Measurements from ENCODE around the gene GGCT.
"Not testable (repeated sequence)": the region's sequence is repeated elsewhere in the genome, so short reads cannot be mapped to it uniquely, and the experiment has no call there.

GGCT gene

GRCh38 chr7:30504301-30505173 lies at the start of gene GGCT:
GGCT (minus strand) TSS chr7:30504829; CDS start chr7:30504709, 120 bp downstream.
- peak; percentile 96 for DNase-seq

- no peak for DNase-seq
These were observed 48.9 kb upstream of the GGCT start for GRCh38 chr7:30553546-30553945.

- no peak for DNase-seq
These were observed 48.5 kb upstream of the GGCT start for GRCh38 chr7:30553141-30553540.

- no peak for DNase-seq
These were observed 47.7 kb upstream of the GGCT start for GRCh38 chr7:30552330-30552729.

GRCh38 chr7:30549931-30550493 lies 45.4 kb upstream of the GGCT start:
- DNase-seq: no peak

GRCh38 chr7:30548845-30549244 lies 44.2 kb upstream of the GGCT start:
- DNase-seq: peak; percentile 4 to 26

- DNase-seq: no peak
These were observed 42.0 kb upstream of the GGCT start for GRCh38 chr7:30546596-30546995.

- DNase-seq: no peak
These were observed 41.3 kb upstream of the GGCT start for GRCh38 chr7:30545791-30546555.

- DNase-seq: no peak
These were observed 39.3 kb upstream of the GGCT start for GRCh38 chr7:30543813-30544525.

- not testable (repeated sequence) for DNase-seq
These were observed 38.5 kb upstream of the GGCT start for GRCh38 chr7:30543115-30543514.

GRCh38 chr7:30533886-30534285 lies 29.3 kb upstream of the GGCT start:
- no peak for DNase-seq

- no peak for DNase-seq
These were observed 26.7 kb upstream of the GGCT start for GRCh38 chr7:30531286-30531685.

GRCh38 chr7:30530373-30530772 lies 25.7 kb upstream of the GGCT start:
- no peak for DNase-seq

- no peak for DNase-seq
These were observed 24.1 kb upstream of the GGCT start for GRCh38 chr7:30528779-30529178.

GRCh38 chr7:30527297-30527696 lies 22.7 kb upstream of the GGCT start:
- DNase-seq: not testable (repeated sequence)

GRCh38 chr7:30526163-30526562 lies 21.5 kb upstream of the GGCT start:
- DNase-seq: no peak

- DNase-seq: no peak
These were observed 20.8 kb upstream of the GGCT start for GRCh38 chr7:30525429-30525828.

- no peak for DNase-seq
These were observed 19.9 kb upstream of the GGCT start for GRCh38 chr7:30524545-30524944.

- DNase-seq: no peak
These were observed 18.8 kb upstream of the GGCT start for GRCh38 chr7:30523466-30523865.

- no peak for DNase-seq
These were observed 17.5 kb upstream of the GGCT start for GRCh38 chr7:30522159-30522558.

GRCh38 chr7:30521532-30521931 lies 16.9 kb upstream of the GGCT start:
- no peak for DNase-seq

GRCh38 chr7:30519122-30519521 lies 14.5 kb upstream of the GGCT start:
- no peak for DNase-seq

- DNase-seq: no peak
These were observed 11.1 kb upstream of the GGCT start for GRCh38 chr7:30515761-30516160.
